Activated B cell treated with CpG ODN at 0.5 μM for 24 hours (primary cell): Measurements from ENCODE around the gene GNB1. TPM values are rescaled to one million over a fixed set of nuclear protein-coding genes. Genes with fewer than 3 reads are reported as not detected.

Experiments used
- ATAC-seq: fragments of 200-7000 bp; cut with Tn5 transposase; one replicate; pipeline ENCODE4 v1.10.0; 2021; ENCODE audit warnings: low read depth, mild to moderate bottlenecking, moderate library complexity
- CTCF ChIA-PET: fragments of 350-600 bp; sonication (Branson Sonifier 250); formaldehyde crosslinking; loops from one replicate; lab custom pipeline; 2021; ENCODE audit warnings: antibody characterized with exemption; lab: Charles Lee
- POLR2A ChIA-PET: fragments of 350-600 bp; sonication (Branson Sonifier 250); formaldehyde crosslinking; loops from one replicate; lab custom pipeline; 2021; ENCODE audit warnings: antibody characterized with exemption; lab: Charles Lee
- DNase-seq: peaks from one replicate; pipeline ENCODE4 v3.0.0; 2022
- H3K27ac Mint-ChIP-seq: one replicate; pipeline ENCODE4 v1.8.0; 2020; ENCODE audit warnings: mixed read lengths
- H3K27me3 Mint-ChIP-seq: one replicate; pipeline ENCODE4 v1.8.0; 2021; ENCODE audit warnings: mixed read lengths
- H3K36me3 Mint-ChIP-seq: one replicate; pipeline ENCODE4 v1.8.0; 2021; ENCODE audit warnings: low read depth, mixed read lengths
- H3K4me1 Mint-ChIP-seq: one replicate; pipeline ENCODE4 v1.8.0; 2021; ENCODE audit warnings: mixed read lengths
- H3K4me3 Mint-ChIP-seq: one replicate; pipeline ENCODE4 v1.8.0; 2020; ENCODE audit warnings: mild to moderate bottlenecking, mixed read lengths
- H3K9me3 Mint-ChIP-seq: one replicate; pipeline ENCODE4 v1.8.0; 2020; ENCODE audit warnings: mixed read lengths
- CTCF ChIP-seq: fragments of 200-600 bp; IDR thresholded peaks from one replicate; pipeline ENCODE4 v1.8.0; 2022; ENCODE audit warnings: antibody characterized with exemption, mild to moderate bottlenecking
- intact Hi-C: fragments of 100-400 bp; cut with micrococcal nuclease; formaldehyde crosslinking; loops from one replicate; pipeline ENCODE4 v1.15.1; 2024
- total RNA-seq: library from RNA; stranded (reverse); gene quantifications from 2 replicates; pipeline ENCODE4 v1.2.3, GENCODE V29; 2022

Gene GNB1
- total RNA-seq, 1 donor from 2014 or later: 302 TPM

GRCh38 chr1:1916851-1917251, 26.0 kb upstream of the GNB1 start:
- H3K27ac Mint-ChIP-seq: no peak overlapping the region
- intact Hi-C loops: loop anchor here (5.0 kb wide), 1 partner anchor 475 kb away; the partner anchor contains the start of genes MORN1 and RER1
- no peak overlapping the region for H3K4me3 Mint-ChIP-seq
- no peaks in the 10 kb centered on the region for H3K36me3 Mint-ChIP-seq
- POLR2A ChIA-PET: no interaction called here
- H3K4me1 Mint-ChIP-seq: no peaks in the 10 kb centered on the region
- peaks cover 5% of the 10 kb centered on the region for H3K27me3 Mint-ChIP-seq
- CTCF ChIA-PET: no interaction called here
- no peaks in the 10 kb centered on the region for H3K9me3 Mint-ChIP-seq
- ATAC-seq (no peak), DNase-seq (no peak)
- no peak for TF ChIP-seq CTCF

- no peaks in the 10 kb centered on the region for H3K4me1 Mint-ChIP-seq
- intact Hi-C loops: loop anchor here (5.0 kb wide), 1 partner anchor 476 kb away; the partner anchor contains the start of genes MORN1 and RER1
- ChIA-PET CTCF (no interaction called here), POLR2A (no interaction called here)
- ATAC-seq: no peak
- no peak for TF ChIP-seq CTCF
- H3K27me3 Mint-ChIP-seq: peaks cover 5% of the 10 kb centered on the region
- no peak overlapping the region for H3K27ac Mint-ChIP-seq
- H3K4me3 Mint-ChIP-seq: no peak overlapping the region
- DNase-seq: no peak
- no peaks in the 10 kb centered on the region for H3K9me3 Mint-ChIP-seq
- H3K36me3 Mint-ChIP-seq: no peaks in the 10 kb centered on the region
Measured at GRCh38 chr1:1915911-1916840, 25.3 kb upstream of the GNB1 start.

GRCh38 chr1:1914971-1915692, 24.2 kb upstream of the GNB1 start, which contains the start of gene CALML6:
Gene CALML6 (plus strand): TSS chr1:1915260. CDS start chr1:1915281, 21 bp downstream.
- H3K27ac Mint-ChIP-seq: no peak within 1 kb of the TSS
- ATAC-seq (no peak), DNase-seq (no peak)
- POLR2A ChIA-PET: no interaction called here
- peaks cover 5% of the 10 kb centered on the region for H3K27me3 Mint-ChIP-seq
- no peak for TF ChIP-seq CTCF
- H3K9me3 Mint-ChIP-seq: no peaks in the 10 kb centered on the region
- no peak within 1 kb of the TSS for H3K4me3 Mint-ChIP-seq
- H3K4me1 Mint-ChIP-seq: peaks cover 2% of the 10 kb centered on the region
- no peaks in the 10 kb centered on the region for H3K36me3 Mint-ChIP-seq
- intact Hi-C loops: loop anchor here (5.0 kb wide), 1 partner anchor 477 kb away; the partner anchor contains the start of genes MORN1 and RER1
- CTCF ChIA-PET: no interaction called here

- DNase-seq: no peak
- peaks cover 6% of the 10 kb centered on the region for H3K4me1 Mint-ChIP-seq
- no peaks in the 10 kb centered on the region for H3K9me3 Mint-ChIP-seq
- intact Hi-C loops: no loop called here
- no peak for TF ChIP-seq CTCF
- peaks cover 5% of the 10 kb centered on the region for H3K27me3 Mint-ChIP-seq
- no peaks in the 10 kb centered on the region for H3K36me3 Mint-ChIP-seq
- no peak for ATAC-seq
- ChIA-PET CTCF (no interaction called here), POLR2A (no interaction called here)
- H3K4me3 Mint-ChIP-seq: no peak overlapping the region
- H3K27ac Mint-ChIP-seq: no peak overlapping the region
Measured at GRCh38 chr1:1914101-1914970, 23.4 kb upstream of the GNB1 start.
